ENCODE data around the gene EXOC3L4.

- TF ChIP-seq CTCF (IDR thresholded peaks at IDR 0.05), result no peak
- TF ChIP-seq EP300 (IDR thresholded peaks at IDR 0.05), result no peak
- TF ChIP-seq POLR2A (IDR thresholded peaks at IDR 0.05), result no peak
These were observed 35.0 kb upstream of the EXOC3L4 start for GRCh38 chr14:103059556-103059955.
